B cell (primary cell): ENCODE results near the gene KCNK7. TPM values are rescaled to one million over a fixed set of nuclear protein-coding genes. Genes with fewer than 3 reads are reported as not detected.

Experiments
- ATAC-seq: fragments of 200-7000 bp; cut with Tn5 transposase; one replicate; pipeline ENCODE4 v1.10.0; 2021; ENCODE audit warnings: low read depth, mild to moderate bottlenecking, moderate number of reproducible peaks, moderate library complexity
- CTCF ChIA-PET: fragments of 350-600 bp; sonication (Branson Sonifier 250); formaldehyde crosslinking; loops from one replicate; lab custom pipeline; 2021; ENCODE audit warnings: antibody characterized with exemption, inconsistent platforms; lab: Charles Lee
- POLR2A ChIA-PET: fragments of 350-600 bp; sonication (Branson Sonifier 250); formaldehyde crosslinking; loops from one replicate; lab custom pipeline; 2021; ENCODE audit warnings: antibody characterized with exemption; lab: Charles Lee
- DNase-seq: peaks from one replicate; pipeline ENCODE4 v3.0.0; 2013
- H2AFZ ChIP-seq: 2 replicates; pipeline ENCODE4 v1.6.1; 2012; ENCODE audit warnings: mild to moderate bottlenecking, low read depth, low read length; ENCODE audit not compliant: insufficient read depth, poor library complexity, severe bottlenecking
- H3K27ac ChIP-seq, 2 donors: 1 replicate in 1 of 2; 2 replicates in 1 of 2; pipeline ENCODE4 v1.5.1; 2012 to 2013; ENCODE audit warnings: low read length in 2 of 2, mild to moderate bottlenecking in 2 of 2, moderate library complexity in 1 of 2
- H3K27me3 ChIP-seq, 4 experiments: fragments of 200-600 bp in 1 of 4; sonication (generic) in 1 of 4; replicated peaks in 1 of 4; 1 replicate in 2 of 4; 2 replicates in 2 of 4; pipeline versions ENCODE4 v1.6.1 to v1.7.0; 2013 to 2016; ENCODE audit warnings: low read length in 3 of 4, mild to moderate bottlenecking in 2 of 4, mixed read lengths in 1 of 4, moderate library complexity in 1 of 4; ENCODE audit not compliant: insufficient read depth in 4 of 4, control insufficient read depth in 3 of 4; ENCODE audit errors: control extremely low read depth in 1 of 4
- H3K36me3 ChIP-seq, 2 experiments: replicated peaks in 1 of 2; 1 replicate in 1 of 2; 2 replicates in 1 of 2; pipeline versions ENCODE4 v1.6.1 to v1.7.1; 2013; ENCODE audit warnings: low read length in 1 of 2; ENCODE audit not compliant: insufficient read depth in 2 of 2, control insufficient read depth in 1 of 2; ENCODE audit errors: control extremely low read depth in 1 of 2, extremely low read depth in 1 of 2
- H3K4me1 ChIP-seq, 2 donors: fragments of 200-600 bp in 1 of 2; sonication (generic) in 1 of 2; 1 replicate in 1 of 2; 2 replicates in 1 of 2; pipeline versions ENCODE4 v1.5.1 to v1.6.1; 2013 to 2017; ENCODE audit warnings: low read length in 2 of 2; ENCODE audit not compliant: control insufficient read depth in 2 of 2, insufficient read depth in 2 of 2
- H3K4me2 ChIP-seq: replicated peaks from 2 replicates; pipeline ENCODE3; 2012; ENCODE audit warnings: mild to moderate bottlenecking, low read depth, low read length; ENCODE audit not compliant: poor library complexity, severe bottlenecking
- H3K4me3 ChIP-seq, 5 experiments: fragments of 200-600 bp in 1 of 5; sonication (generic) in 1 of 5; 1 replicate in 3 of 5; 2 replicates in 2 of 5; pipeline versions ENCODE4 v1.5.1 to v1.7.0; 2011 to 2016; ENCODE audit warnings: low read length in 4 of 5, mild to moderate bottlenecking in 4 of 5, low read depth in 2 of 5, control low read depth in 1 of 5, moderate library complexity in 1 of 5; ENCODE audit not compliant: insufficient read depth in 1 of 5; ENCODE audit errors: control extremely low read depth in 1 of 5, extremely low read depth in 1 of 5
- H3K79me2 ChIP-seq: fragments of 200-600 bp; sonication (generic); one replicate; pipeline ENCODE4 v1.6.0; 2016; ENCODE audit warnings: low read length; ENCODE audit not compliant: control insufficient read depth, insufficient read depth
- H3K9ac ChIP-seq: fragments of 200-600 bp; sonication (generic); 2 replicates; pipeline ENCODE4 v1.6.1; 2017; ENCODE audit warnings: mild to moderate bottlenecking, low read length, moderate library complexity
- H3K9me3 ChIP-seq, 3 donors: one replicate each; pipeline versions ENCODE4 v1.6.1 to v1.7.1; 2013; ENCODE audit warnings: low read length in 2 of 3; ENCODE audit not compliant: control insufficient read depth in 2 of 3, insufficient read depth in 1 of 3; ENCODE audit errors: control extremely low read depth in 1 of 3
- H4K20me1 ChIP-seq: 2 replicates; pipeline ENCODE4 v1.6.0; 2012; ENCODE audit warnings: mild to moderate bottlenecking, low read length; ENCODE audit not compliant: insufficient read depth, control insufficient read depth, poor library complexity, severe bottlenecking
- H3K27ac Mint-ChIP-seq: one replicate; pipeline ENCODE4 v1.8.0; 2021; ENCODE audit warnings: mixed read lengths
- H3K27me3 Mint-ChIP-seq: one replicate; pipeline ENCODE4 v1.8.0; 2021; ENCODE audit warnings: mixed read lengths
- H3K4me1 Mint-ChIP-seq: one replicate; pipeline ENCODE4 v1.8.0; 2021; ENCODE audit warnings: mixed read lengths
- H3K4me3 Mint-ChIP-seq: one replicate; pipeline ENCODE4 v1.8.0; 2021; ENCODE audit warnings: mixed read lengths
- H3K9me3 Mint-ChIP-seq: one replicate; pipeline ENCODE4 v1.8.0; 2022; ENCODE audit warnings: mixed read lengths; ENCODE audit not compliant: insufficient read depth
- CTCF ChIP-seq: fragments of 200-600 bp; IDR thresholded peaks from one replicate; pipeline ENCODE4 v1.8.0; 2022; ENCODE audit warnings: antibody characterized with exemption, mild to moderate bottlenecking
- EZH2 ChIP-seq: IDR thresholded peaks from 2 replicates; pipeline ENCODE4 v1.6.1; 2012; ENCODE audit warnings: borderline replicate concordance, low read depth, mild to moderate bottlenecking, moderate library complexity, low read length; ENCODE audit not compliant: insufficient read depth, poor library complexity, severe bottlenecking
- WGBS: methylation state at CpG from one replicate; pipeline ENCODE4 v1.1.5; 2013; ENCODE audit warnings: missing lambda C conversion rate; ENCODE audit not compliant: insufficient coverage; 5-methylcytosine and 5-hydroxymethylcytosine counted together
- intact Hi-C: fragments of 100-400 bp; cut with micrococcal nuclease; formaldehyde crosslinking; loops from one replicate; pipeline ENCODE4 v1.10.0; 2022
- polyA plus RNA-seq: library from polyadenylated mRNA; depleted of rRNA; stranded (reverse); fragments of >200 nt; gene quantifications from 2 replicates; pipeline ENCODE4 v1.2.3, GENCODE V29; 2012
- total RNA-seq, 2 donors: library from RNA; stranded (reverse); fragments of 120-200 nt in 1 of 2; gene quantifications; 1 replicate in 1 of 2; 2 replicates in 1 of 2; pipeline versions ENCODE4 v1.2.3 to v1.2.4, GENCODE V29; 2013 to 2022

KCNK7 gene
- total and polyA plus RNA-seq, 2 donors (not counting 1 experiment from before 2014, with no cell fraction given), result 2.2 to 3.5 TPM

GRCh38 chr11:65558930-65559509 is 36.6 kb downstream of the KCNK7 start:
- Histone ChIP-seq H3K9ac (peak overlapping the region; percentile 64), H3K27ac (peak overlapping the region; percentile 57 to 62), H3K79me2 (peaks cover 54% of the 10 kb centered on the region), H3K4me3 (peak overlapping the region; percentile 22 to 62 (median 54)), H2AFZ (peak overlapping the region; percentile 80), H3K27me3 (no peaks in the 10 kb centered on the region), H3K4me1 (peaks cover 11 to 25% of the 10 kb centered on the region in 2 donors), H3K36me3 (no peaks in the 10 kb centered on the region), H4K20me1 (no peaks in the 10 kb centered on the region), H3K4me2 (peak overlapping the region; percentile 99), H3K9me3 (no peaks in the 10 kb centered on the region)
- Mint-ChIP-seq H3K9me3 (no peaks in the 10 kb centered on the region), H3K4me1 (peaks cover 26% of the 10 kb centered on the region), H3K27me3 (peaks cover 3% of the 10 kb centered on the region), H3K4me3 (peak overlapping the region; percentile 53), H3K27ac (peak overlapping the region; percentile 15)
- no peak for TF ChIP-seq EZH2
- TF ChIP-seq CTCF, result no peak
- 69% methylated on average over 19 of the region's 19 CpGs for WGBS
- intact Hi-C loops, result loop anchor here (1.0 kb wide), 1 partner anchor 11 kb away; the partner anchor contains the start of gene ZNRD2
- ATAC-seq (no peak), DNase-seq (no peak)
- ChIA-PET POLR2A (interaction anchor here (0.7 to 1.1 kb wide), 5 partner anchors 13 to 17 kb away, joined by 3 to 5 read pairs (median 3); partner anchors contain the start of genes EHBP1L1 and FAM89B), CTCF (interaction anchor here (0.6 to 1.8 kb wide), 7 partner anchors 10 to 31 kb away, joined by 3 to 7 read pairs (median 4); no protein-coding TSS in a partner anchor)
